ENCODE data around the gene ADTRP.
"Not testable (repeated sequence)": the region's sequence is repeated elsewhere in the genome, so short reads cannot be mapped to it uniquely, and the experiment has no call there.

The ADTRP gene

GRCh38 chr6:11803591-11803971 lies 25.0 kb upstream of the ADTRP start:
- no peak overlapping the region for H3K27ac ChIP-seq
- H3K27me3 ChIP-seq: no peaks in the 10 kb centered on the region
- H3K4me3 ChIP-seq (ENCODE audit: low read depth in 1 of 2, low read length in 1 of 2): no peak overlapping the region
- H3K9me3 ChIP-seq: no peaks in the 10 kb centered on the region
- no peak for TF ChIP-seq CTCF (IDR thresholded peaks at IDR 0.05)
- H3K4me1 ChIP-seq (ENCODE audit: control insufficient read depth in 1 of 2, insufficient read depth in 1 of 2, low read depth in 1 of 2, low read length in 1 of 2): no peaks in the 10 kb centered on the region
- H3K36me3 ChIP-seq: no peaks in the 10 kb centered on the region

- Histone ChIP-seq H3K9me3 (no peaks in the 10 kb centered on the region), H3K27me3 (no peaks in the 10 kb centered on the region), H3K4me1 (ENCODE audit: control insufficient read depth in 1 of 2, insufficient read depth in 1 of 2, low read depth in 1 of 2, low read length in 1 of 2) (no peaks in the 10 kb centered on the region), H3K4me3 (ENCODE audit: low read depth in 1 of 2, low read length in 1 of 2) (no peak overlapping the region), H3K27ac (no peak overlapping the region), H3K36me3 (no peaks in the 10 kb centered on the region)
- no peak for TF ChIP-seq CTCF (IDR thresholded peaks at IDR 0.05)
These were observed 24.4 kb upstream of the ADTRP start for GRCh38 chr6:11802886-11803590.

GRCh38 chr6:11800531-11800930 lies 21.9 kb upstream of the ADTRP start:
- H3K4me3 ChIP-seq (ENCODE audit: low read depth in 1 of 2, low read length in 1 of 2): not testable (repeated sequence)

GRCh38 chr6:11798538-11798937 lies 19.9 kb upstream of the ADTRP start:
- Histone ChIP-seq H3K4me1 (ENCODE audit: control insufficient read depth in 1 of 2, insufficient read depth in 1 of 2, low read depth in 1 of 2, low read length in 1 of 2) (no peaks in the 10 kb centered on the region), H3K4me3 (ENCODE audit: low read depth in 1 of 2, low read length in 1 of 2) (no peak overlapping the region), H3K27ac (no peak overlapping the region), H3K9me3 (no peaks in the 10 kb centered on the region), H3K36me3 (no peaks in the 10 kb centered on the region), H3K27me3 (no peaks in the 10 kb centered on the region)
- TF ChIP-seq CTCF (IDR thresholded peaks at IDR 0.05): no peak

More at GRCh38 chr6:11800531-11800930, 21.9 kb upstream of the ADTRP start:
- H3K9me3 ChIP-seq; H3K36me3 ChIP-seq; H3K27ac ChIP-seq; H3K4me1 ChIP-seq (ENCODE audit: control insufficient read depth in 1 of 2, insufficient read depth in 1 of 2, low read depth in 1 of 2, low read length in 1 of 2); H3K27me3 ChIP-seq: not testable (repeated sequence)

GRCh38 chr6:11798096-11798495 lies 19.5 kb upstream of the ADTRP start:
- H3K4me3 ChIP-seq (ENCODE audit: low read depth in 1 of 2, low read length in 1 of 2): no peak overlapping the region
- no peaks in the 10 kb centered on the region for H3K36me3 ChIP-seq
- H3K27me3 ChIP-seq: no peaks in the 10 kb centered on the region
- no peak for TF ChIP-seq CTCF (IDR thresholded peaks at IDR 0.05)
- no peaks in the 10 kb centered on the region for H3K9me3 ChIP-seq
- H3K4me1 ChIP-seq (ENCODE audit: control insufficient read depth in 1 of 2, insufficient read depth in 1 of 2, low read depth in 1 of 2, low read length in 1 of 2): no peaks in the 10 kb centered on the region
- no peak overlapping the region for H3K27ac ChIP-seq

- TF ChIP-seq CTCF (IDR thresholded peaks at IDR 0.05): no peak
- Histone ChIP-seq H3K27ac (no peak overlapping the region), H3K9me3 (no peaks in the 10 kb centered on the region), H3K27me3 (no peaks in the 10 kb centered on the region), H3K4me1 (ENCODE audit: control insufficient read depth in 1 of 2, insufficient read depth in 1 of 2, low read depth in 1 of 2, low read length in 1 of 2) (no peaks in the 10 kb centered on the region), H3K4me3 (ENCODE audit: low read depth in 1 of 2, low read length in 1 of 2) (no peak overlapping the region), H3K36me3 (no peaks in the 10 kb centered on the region)
These were observed 18.2 kb upstream of the ADTRP start for GRCh38 chr6:11796829-11797228.

All from neutrophil (primary cell).